ENCODE measurements around the gene UBASH3A. TPM values are rescaled to one million over a fixed set of nuclear protein-coding genes. Genes with fewer than 3 reads are reported as not detected.

UBASH3A gene
- total RNA-seq, 1 donor = not detected

- no peak for DNase-seq (ENCODE audit: low read depth)
- TF ChIP-seq, protein P1, sequence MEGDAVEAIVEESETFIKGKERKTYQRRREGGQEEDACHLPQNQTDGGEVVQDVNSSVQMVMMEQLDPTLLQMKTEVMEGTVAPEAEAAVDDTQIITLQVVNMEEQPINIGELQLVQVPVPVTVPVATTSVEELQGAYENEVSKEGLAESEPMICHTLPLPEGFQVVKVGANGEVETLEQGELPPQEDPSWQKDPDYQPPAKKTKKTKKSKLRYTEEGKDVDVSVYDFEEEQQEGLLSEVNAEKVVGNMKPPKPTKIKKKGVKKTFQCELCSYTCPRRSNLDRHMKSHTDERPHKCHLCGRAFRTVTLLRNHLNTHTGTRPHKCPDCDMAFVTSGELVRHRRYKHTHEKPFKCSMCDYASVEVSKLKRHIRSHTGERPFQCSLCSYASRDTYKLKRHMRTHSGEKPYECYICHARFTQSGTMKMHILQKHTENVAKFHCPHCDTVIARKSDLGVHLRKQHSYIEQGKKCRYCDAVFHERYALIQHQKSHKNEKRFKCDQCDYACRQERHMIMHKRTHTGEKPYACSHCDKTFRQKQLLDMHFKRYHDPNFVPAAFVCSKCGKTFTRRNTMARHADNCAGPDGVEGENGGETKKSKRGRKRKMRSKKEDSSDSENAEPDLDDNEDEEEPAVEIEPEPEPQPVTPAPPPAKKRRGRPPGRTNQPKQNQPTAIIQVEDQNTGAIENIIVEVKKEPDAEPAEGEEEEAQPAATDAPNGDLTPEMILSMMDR (IDR thresholded peaks at IDR 0.05; ENCODE audit: insufficient read depth, low read length) = no peak
- no peak overlapping the region for H3K4me3 ChIP-seq (ENCODE audit: low read depth, low read length)
Observed at GRCh38 chr21:42426424-42426823, 22.7 kb downstream of the UBASH3A start.

- H3K4me3 ChIP-seq (ENCODE audit: low read depth, low read length) = no peak overlapping the region
- TF ChIP-seq, protein P1 (IDR thresholded peaks at IDR 0.05; ENCODE audit: insufficient read depth, low read length) = no peak
- DNase-seq (ENCODE audit: low read depth) = no peak
Observed at GRCh38 chr21:42426876-42427480, 23.3 kb downstream of the UBASH3A start.

DNA sequence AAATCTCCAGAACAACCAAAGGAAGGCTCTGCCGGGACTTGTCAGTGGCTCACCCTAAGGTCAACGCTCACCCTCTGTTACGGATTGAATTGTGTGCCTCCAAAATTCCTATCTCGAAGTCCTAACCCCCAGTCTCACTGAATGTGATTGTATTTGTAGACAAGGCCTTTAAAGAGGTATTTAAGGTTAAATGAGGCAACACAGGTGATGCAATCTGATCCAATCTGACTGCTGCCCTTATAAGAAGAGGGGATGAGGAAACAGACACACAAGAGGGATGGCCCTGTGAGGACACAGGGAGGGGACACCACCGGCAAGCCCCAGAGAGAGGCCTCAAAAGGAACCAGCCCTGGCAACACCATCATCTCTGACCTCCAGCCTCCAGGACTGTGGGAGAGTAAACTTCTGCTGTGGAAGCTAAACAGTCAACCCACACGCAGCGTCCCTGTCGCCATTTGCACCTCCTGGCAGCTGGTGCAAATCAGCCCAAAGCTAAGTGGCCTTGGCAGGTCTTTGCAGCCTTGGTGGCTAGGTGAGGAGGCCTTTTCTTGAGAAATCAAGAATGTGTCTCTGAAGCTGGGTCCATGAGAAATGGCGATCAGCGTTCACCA lies 24.2 kb downstream of the UBASH3A start:
- DNase-seq (ENCODE audit: low read depth) = no peak
- TF ChIP-seq, protein P1 (IDR thresholded peaks at IDR 0.05; ENCODE audit: insufficient read depth, low read length) = no peak
- no peak overlapping the region for H3K4me3 ChIP-seq (ENCODE audit: low read depth, low read length)

DNA sequence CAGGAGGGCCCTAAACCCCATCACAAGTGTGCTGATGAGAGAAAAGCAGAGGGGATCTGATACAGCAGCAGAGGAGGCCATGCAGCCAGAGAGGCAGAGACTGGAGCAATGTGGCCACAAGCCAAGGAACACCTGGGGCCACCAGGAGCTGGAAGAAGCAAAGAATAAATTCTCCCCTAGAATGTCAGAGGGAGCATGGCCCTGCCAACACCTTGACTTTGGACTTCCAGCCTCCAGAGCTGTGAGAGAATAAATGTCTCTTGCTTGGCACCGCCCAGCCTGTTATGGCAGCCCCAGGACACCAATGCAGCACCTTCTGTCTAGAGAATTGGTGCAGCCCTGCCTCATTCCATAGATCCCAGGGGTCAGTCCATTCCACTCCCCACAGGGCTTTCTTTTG lies 25.3 kb downstream of the UBASH3A start:
- TF ChIP-seq, protein P1 (IDR thresholded peaks at IDR 0.05; ENCODE audit: insufficient read depth, low read length) = no peak

DNA sequence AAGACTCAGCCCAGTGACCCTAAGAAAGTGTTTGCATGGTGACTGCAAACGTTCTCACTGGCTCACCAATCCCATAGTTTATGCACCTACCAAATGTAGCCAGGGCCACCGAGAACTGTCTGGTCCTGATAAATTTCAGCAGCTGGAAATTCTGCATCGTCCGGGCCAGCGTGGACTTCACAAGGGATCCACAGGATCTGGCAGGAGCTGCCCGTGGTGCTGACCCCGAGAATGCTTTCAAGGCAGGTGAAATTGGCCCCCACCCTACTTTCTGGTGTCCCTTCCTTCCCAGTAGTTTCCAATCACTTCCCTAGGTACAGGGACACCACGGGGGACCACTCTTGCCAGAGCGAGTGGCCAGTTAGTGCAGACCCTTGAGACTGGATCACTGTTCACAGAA lies 26.2 kb downstream of the UBASH3A start:
- TF ChIP-seq, protein P1 (IDR thresholded peaks at IDR 0.05; ENCODE audit: insufficient read depth, low read length) = no peak
- no peak for DNase-seq (ENCODE audit: low read depth)

More for the DNA sequence above, 25.3 kb downstream of the UBASH3A start:
- no peak overlapping the region for H3K4me3 ChIP-seq (ENCODE audit: low read depth, low read length)
- no peak for DNase-seq (ENCODE audit: low read depth)

DNA sequence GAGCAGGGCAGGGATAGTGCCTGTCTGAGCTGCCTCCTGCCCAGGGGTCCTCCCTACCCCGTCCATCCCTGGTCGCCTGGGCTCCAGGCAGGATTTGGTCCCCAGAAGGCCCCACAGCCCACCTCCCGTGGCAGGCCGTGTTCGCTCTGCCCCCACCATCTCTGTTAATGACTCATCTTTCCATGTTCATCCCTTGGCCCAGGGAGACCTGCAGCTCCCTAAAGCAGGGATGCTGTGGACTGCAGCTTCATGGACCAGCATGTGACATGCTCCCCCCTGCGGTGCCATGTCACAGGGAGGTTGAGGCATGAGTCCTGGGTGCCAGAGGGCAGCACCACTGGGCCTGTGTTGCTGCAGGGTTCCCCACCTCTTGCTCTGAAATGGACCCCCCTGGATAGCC lies 26.8 kb downstream of the UBASH3A start:
- no peak for DNase-seq (ENCODE audit: low read depth)
- TF ChIP-seq, protein P1 (IDR thresholded peaks at IDR 0.05; ENCODE audit: insufficient read depth, low read length) = no peak
- no peak overlapping the region for H3K4me3 ChIP-seq (ENCODE audit: low read depth, low read length)

More for the DNA sequence above, 26.2 kb downstream of the UBASH3A start:
- H3K4me3 ChIP-seq (ENCODE audit: low read depth, low read length) = no peak overlapping the region

Measured in fibroblast of the aortic adventitia (primary cell).